HG03571 (cell line): ENCODE data around the gene MAP3K7.

Source experiments
- ATAC-seq: cut with Tn5 transposase; IDR thresholded peaks from one replicate; pipeline ENCODE4 v1.9.1; 2021; ENCODE audit not compliant: unreplicated experiment

Gene MAP3K7

GRCh38 chr6:90533615-90534336 is 53.1 kb downstream of the MAP3K7 start:
- no peak for ATAC-seq

- ATAC-seq = no peak
These were observed 56.0 kb downstream of the MAP3K7 start for GRCh38 chr6:90530882-90531281.

- ATAC-seq = no peak
These were observed 61.5 kb downstream of the MAP3K7 start for GRCh38 chr6:90525421-90525820.

GRCh38 chr6:90523779-90524310 is 63.0 kb downstream of the MAP3K7 start:
- no peak for ATAC-seq

GRCh38 chr6:90521955-90522354 is 64.9 kb downstream of the MAP3K7 start:
- no peak for ATAC-seq

GRCh38 chr6:90516074-90516660 is 70.7 kb downstream of the MAP3K7 start:
- ATAC-seq = no peak

GRCh38 chr6:90514496-90514895 is 72.4 kb downstream of the MAP3K7 start:
- ATAC-seq = no peak

GRCh38 chr6:90508753-90509152 is 78.1 kb downstream of the MAP3K7 start:
- no peak for ATAC-seq

- no peak for ATAC-seq
These were observed 83.9 kb downstream of the MAP3K7 start for GRCh38 chr6:90502866-90503407.

- no peak for ATAC-seq
These were observed 84.5 kb downstream of the MAP3K7 start for GRCh38 chr6:90502381-90502780.

- ATAC-seq = no peak
These were observed 86.4 kb downstream of the MAP3K7 start for GRCh38 chr6:90500458-90500857.

GRCh38 chr6:90497411-90497810 is 89.5 kb downstream of the MAP3K7 start:
- ATAC-seq = no peak

GRCh38 chr6:90496258-90497016 is 90.4 kb downstream of the MAP3K7 start:
- ATAC-seq = no peak

GRCh38 chr6:90495216-90495817 is 91.6 kb downstream of the MAP3K7 start:
- ATAC-seq = no peak

- no peak for ATAC-seq
These were observed 92.6 kb downstream of the MAP3K7 start for GRCh38 chr6:90494067-90494780.

GRCh38 chr6:90493332-90493731 is 93.5 kb downstream of the MAP3K7 start:
- ATAC-seq = no peak

GRCh38 chr6:90492798-90493197 is 94.1 kb downstream of the MAP3K7 start:
- ATAC-seq = no peak

GRCh38 chr6:90492369-90492768 is 94.5 kb downstream of the MAP3K7 start:
- no peak for ATAC-seq

- no peak for ATAC-seq
These were observed 96.7 kb downstream of the MAP3K7 start for GRCh38 chr6:90490030-90490716.

GRCh38 chr6:90488816-90489215 is 98.1 kb downstream of the MAP3K7 start:
- ATAC-seq = no peak
